NCI-H1436 (cell line): ENCODE measurements around the gene ACMSD.
"Not testable (repeated sequence)": the region's sequence is repeated elsewhere in the genome, so short reads cannot be mapped to it uniquely, and the experiment has no call there.

Experiments
- DNase-seq: peaks from one replicate; lab custom pipeline; 2025; lab: John Stamatoyannopoulos, UW

Gene ACMSD

GRCh38 chr2:134852518-134852917 lies 14.1 kb downstream of the ACMSD start:
- DNase-seq = no peak

- no peak for DNase-seq
Measured at GRCh38 chr2:134855709-134856108, 17.3 kb downstream of the ACMSD start.

GRCh38 chr2:134858245-134858644 lies 19.8 kb downstream of the ACMSD start:
- DNase-seq = no peak

- DNase-seq = no peak
Measured at GRCh38 chr2:134861173-134861572, 22.8 kb downstream of the ACMSD start.

- no peak for DNase-seq
Measured at GRCh38 chr2:134862069-134862468, 23.7 kb downstream of the ACMSD start.

- no peak for DNase-seq
Measured at GRCh38 chr2:134862674-134863073, 24.3 kb downstream of the ACMSD start.

- DNase-seq = no peak
Measured at GRCh38 chr2:134863446-134863845, 25.0 kb downstream of the ACMSD start.

- DNase-seq = no peak
Measured at GRCh38 chr2:134865067-134865787, 26.8 kb downstream of the ACMSD start.

GRCh38 chr2:134866498-134867099 lies 28.2 kb downstream of the ACMSD start:
- no peak for DNase-seq

- DNase-seq = no peak
Measured at GRCh38 chr2:134869946-134870736, 31.7 kb downstream of the ACMSD start.

- DNase-seq = no peak
Measured at GRCh38 chr2:134873152-134873551, 34.7 kb downstream of the ACMSD start.

- DNase-seq = no peak
Measured at GRCh38 chr2:134875309-134875708, 36.9 kb downstream of the ACMSD start.

GRCh38 chr2:134882773-134883172 lies 44.4 kb downstream of the ACMSD start:
- no peak for DNase-seq

- no peak for DNase-seq
Measured at GRCh38 chr2:134883552-134884293, 45.3 kb downstream of the ACMSD start.

- no peak for DNase-seq
Measured at GRCh38 chr2:134884435-134884834, 46.0 kb downstream of the ACMSD start.

- DNase-seq = no peak
Measured at GRCh38 chr2:134892282-134893035, 54.0 kb downstream of the ACMSD start.

GRCh38 chr2:134897932-134898331 lies 59.5 kb downstream of the ACMSD start:
- no peak for DNase-seq

GRCh38 chr2:134899204-134899603 lies 60.8 kb downstream of the ACMSD start:
- no peak for DNase-seq

GRCh38 chr2:134900151-134900550 lies 61.7 kb downstream of the ACMSD start:
- no peak for DNase-seq

GRCh38 chr2:134903701-134904100 lies 65.3 kb downstream of the ACMSD start:
- not testable (repeated sequence) for DNase-seq

GRCh38 chr2:134905168-134905567 lies 66.8 kb downstream of the ACMSD start:
- no peak for DNase-seq

GRCh38 chr2:134906726-134907125 lies 68.3 kb downstream of the ACMSD start:
- DNase-seq = no peak
